ENCODE data around the gene TASP1.

TASP1 gene

GRCh38 chr20:13447385-13448180 is 191.1 kb downstream of the TASP1 start:
- DNase-seq (ENCODE audit: low spot score) = no peak
- in situ Hi-C loops (cut with MboI; ENCODE audit: low sequenced_read_pairs, unreplicated experiment) = no loop called here
- TF ChIP-seq, protein P1, sequence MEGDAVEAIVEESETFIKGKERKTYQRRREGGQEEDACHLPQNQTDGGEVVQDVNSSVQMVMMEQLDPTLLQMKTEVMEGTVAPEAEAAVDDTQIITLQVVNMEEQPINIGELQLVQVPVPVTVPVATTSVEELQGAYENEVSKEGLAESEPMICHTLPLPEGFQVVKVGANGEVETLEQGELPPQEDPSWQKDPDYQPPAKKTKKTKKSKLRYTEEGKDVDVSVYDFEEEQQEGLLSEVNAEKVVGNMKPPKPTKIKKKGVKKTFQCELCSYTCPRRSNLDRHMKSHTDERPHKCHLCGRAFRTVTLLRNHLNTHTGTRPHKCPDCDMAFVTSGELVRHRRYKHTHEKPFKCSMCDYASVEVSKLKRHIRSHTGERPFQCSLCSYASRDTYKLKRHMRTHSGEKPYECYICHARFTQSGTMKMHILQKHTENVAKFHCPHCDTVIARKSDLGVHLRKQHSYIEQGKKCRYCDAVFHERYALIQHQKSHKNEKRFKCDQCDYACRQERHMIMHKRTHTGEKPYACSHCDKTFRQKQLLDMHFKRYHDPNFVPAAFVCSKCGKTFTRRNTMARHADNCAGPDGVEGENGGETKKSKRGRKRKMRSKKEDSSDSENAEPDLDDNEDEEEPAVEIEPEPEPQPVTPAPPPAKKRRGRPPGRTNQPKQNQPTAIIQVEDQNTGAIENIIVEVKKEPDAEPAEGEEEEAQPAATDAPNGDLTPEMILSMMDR (IDR thresholded peaks at IDR 0.05; ENCODE audit: borderline replicate concordance, control extremely low read depth, extremely low read depth, insufficient read depth, missing control alignments) = no peak

GRCh38 chr20:13443690-13444089 is 195.0 kb downstream of the TASP1 start:
- TF ChIP-seq, protein P1 (IDR thresholded peaks at IDR 0.05; ENCODE audit: borderline replicate concordance, control extremely low read depth, extremely low read depth, insufficient read depth, missing control alignments) = no peak
- in situ Hi-C loops (cut with MboI; ENCODE audit: low sequenced_read_pairs, unreplicated experiment) = no loop called here
- no peak for DNase-seq (ENCODE audit: low spot score)

- in situ Hi-C loops (cut with MboI; ENCODE audit: low sequenced_read_pairs, unreplicated experiment) = no loop called here
- TF ChIP-seq, protein P1 (IDR thresholded peaks at IDR 0.05; ENCODE audit: borderline replicate concordance, control extremely low read depth, extremely low read depth, insufficient read depth, missing control alignments) = no peak
- no peak for DNase-seq (ENCODE audit: low spot score)
These were observed 195.7 kb downstream of the TASP1 start for GRCh38 chr20:13442986-13443385.

- no peak for DNase-seq (ENCODE audit: low spot score)
- in situ Hi-C loops (cut with MboI; ENCODE audit: low sequenced_read_pairs, unreplicated experiment) = no loop called here
- TF ChIP-seq, protein P1 (IDR thresholded peaks at IDR 0.05; ENCODE audit: borderline replicate concordance, control extremely low read depth, extremely low read depth, insufficient read depth, missing control alignments) = no peak
These were observed 197.3 kb downstream of the TASP1 start for GRCh38 chr20:13441388-13441787.

DNA sequence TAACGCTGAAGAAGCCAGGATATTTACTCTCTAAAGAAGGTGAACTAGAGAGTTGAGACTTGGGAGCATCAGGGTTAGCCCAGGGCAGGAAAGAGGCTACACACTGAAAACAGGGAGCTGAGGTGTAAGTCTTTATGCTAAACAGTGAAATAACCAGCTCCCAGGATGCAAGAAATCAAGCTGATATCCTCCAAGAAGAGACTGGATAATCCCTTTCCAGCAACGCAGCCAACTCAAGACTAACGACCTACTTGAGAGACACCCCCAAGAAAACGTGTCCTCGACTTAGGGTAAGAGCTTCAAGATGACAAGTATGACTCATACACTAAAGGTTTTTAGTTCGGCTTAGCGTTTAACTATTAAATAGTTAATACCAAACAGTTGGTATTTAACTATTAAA is 202.2 kb downstream of the TASP1 start:
- TF ChIP-seq, protein P1 (IDR thresholded peaks at IDR 0.05; ENCODE audit: borderline replicate concordance, control extremely low read depth, extremely low read depth, insufficient read depth, missing control alignments) = no peak
- in situ Hi-C loops (cut with MboI; ENCODE audit: low sequenced_read_pairs, unreplicated experiment) = no loop called here
- no peak for DNase-seq (ENCODE audit: low spot score)

DNA sequence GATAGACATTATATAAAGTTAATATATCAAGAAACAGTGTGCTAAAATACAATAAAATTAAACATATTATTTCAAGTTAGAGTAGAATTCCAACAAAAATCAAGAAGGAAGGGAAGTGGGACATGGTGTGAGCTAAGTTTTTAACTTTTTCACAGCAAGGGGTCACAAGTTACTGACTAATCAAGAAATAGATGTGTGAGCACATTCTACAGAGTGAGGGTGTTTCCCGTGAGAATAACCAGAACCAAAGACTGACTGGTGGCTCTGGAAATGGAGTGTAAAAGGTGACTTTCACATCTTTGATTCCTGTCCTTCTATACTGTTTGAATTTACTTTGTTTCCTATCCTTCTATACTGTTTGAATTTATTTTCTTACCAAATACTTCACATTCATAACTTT is 206.6 kb downstream of the TASP1 start:
- TF ChIP-seq, protein P1 (IDR thresholded peaks at IDR 0.05; ENCODE audit: borderline replicate concordance, control extremely low read depth, extremely low read depth, insufficient read depth, missing control alignments) = no peak
- DNase-seq (ENCODE audit: low spot score) = no peak
- in situ Hi-C loops (cut with MboI; ENCODE audit: low sequenced_read_pairs, unreplicated experiment) = no loop called here

Measured in GM13976 (cell line).